Stimulated activated CD4-positive, alpha-beta T cell treated with anti-CD3 and anti-CD28 coated beads, Interleukin-1b, Interleukin-23, amount 100 ng/mL, for 24 hours (primary cell): ENCODE data around the gene DDIT3.

Experiments
- DNase-seq, 4 experiments: peaks; one replicate each; pipeline ENCODE4 v3.0.0-alpha.2; 2020; ENCODE audit warnings: low read depth in 4 of 4, low spot score in 1 of 4

The DDIT3 gene

GRCh38 chr12:57547288-57548012 lies 27.1 kb upstream of the DDIT3 start:
- DNase-seq, result no peak

- DNase-seq, result peak; percentile 74 to 92 (median 81)
These were observed 26.3 kb upstream of the DDIT3 start, which contains the start of gene DCTN2 for GRCh38 chr12:57546438-57547287. DCTN2 (minus strand) TSS chr12:57547192; CDS start chr12:57547063, 129 bp downstream.

- DNase-seq, result peak in 1 of 4 experiments; percentile 21
These were observed 25.6 kb upstream of the DDIT3 start for GRCh38 chr12:57545809-57546437.

- DNase-seq, result no peak
These were observed 23.3 kb upstream of the DDIT3 start for GRCh38 chr12:57543581-57543980.

- no peak for DNase-seq
These were observed 21.4 kb upstream of the DDIT3 start for GRCh38 chr12:57541717-57542116.

- DNase-seq, result no peak
These were observed 20.7 kb upstream of the DDIT3 start for GRCh38 chr12:57541001-57541400.

- no peak for DNase-seq
These were observed 18.9 kb upstream of the DDIT3 start for GRCh38 chr12:57539134-57539768.

- DNase-seq, result no peak
These were observed 16.3 kb upstream of the DDIT3 start for GRCh38 chr12:57536597-57536942.

GRCh38 chr12:57535764-57536596 lies 15.7 kb upstream of the DDIT3 start:
- DNase-seq, result no peak

- no peak for DNase-seq
These were observed 14.8 kb upstream of the DDIT3 start for GRCh38 chr12:57534991-57535543.

- DNase-seq, result no peak
These were observed 13.9 kb upstream of the DDIT3 start for GRCh38 chr12:57534250-57534649.

GRCh38 chr12:57533108-57533507 lies 12.8 kb upstream of the DDIT3 start:
- no peak for DNase-seq

GRCh38 chr12:57531836-57532235 lies 11.5 kb upstream of the DDIT3 start:
- DNase-seq, result no peak

- no peak for DNase-seq
These were observed 10.3 kb upstream of the DDIT3 start for GRCh38 chr12:57530396-57531142.

GRCh38 chr12:57529831-57530230 lies 9.5 kb upstream of the DDIT3 start:
- DNase-seq, result no peak

- no peak for DNase-seq
These were observed 8.7 kb upstream of the DDIT3 start for GRCh38 chr12:57528831-57529555.

GRCh38 chr12:57528176-57528575 lies 7.9 kb upstream of the DDIT3 start:
- no peak for DNase-seq

GRCh38 chr12:57527184-57527583 lies 6.9 kb upstream of the DDIT3 start:
- no peak for DNase-seq
